Activated CD8-positive, alpha-beta memory T cell treated with anti-CD3 and anti-CD28 coated beads for 24 hours (primary cell): ENCODE data around the gene GOLGA6L22.
"Not testable (repeated sequence)": the region's sequence is repeated elsewhere in the genome, so short reads cannot be mapped to it uniquely, and the experiment has no call there.

Source experiments
- DNase-seq: peaks from one replicate; pipeline ENCODE4 v3.0.0-alpha.2; 2020

The GOLGA6L22 gene, protein sequence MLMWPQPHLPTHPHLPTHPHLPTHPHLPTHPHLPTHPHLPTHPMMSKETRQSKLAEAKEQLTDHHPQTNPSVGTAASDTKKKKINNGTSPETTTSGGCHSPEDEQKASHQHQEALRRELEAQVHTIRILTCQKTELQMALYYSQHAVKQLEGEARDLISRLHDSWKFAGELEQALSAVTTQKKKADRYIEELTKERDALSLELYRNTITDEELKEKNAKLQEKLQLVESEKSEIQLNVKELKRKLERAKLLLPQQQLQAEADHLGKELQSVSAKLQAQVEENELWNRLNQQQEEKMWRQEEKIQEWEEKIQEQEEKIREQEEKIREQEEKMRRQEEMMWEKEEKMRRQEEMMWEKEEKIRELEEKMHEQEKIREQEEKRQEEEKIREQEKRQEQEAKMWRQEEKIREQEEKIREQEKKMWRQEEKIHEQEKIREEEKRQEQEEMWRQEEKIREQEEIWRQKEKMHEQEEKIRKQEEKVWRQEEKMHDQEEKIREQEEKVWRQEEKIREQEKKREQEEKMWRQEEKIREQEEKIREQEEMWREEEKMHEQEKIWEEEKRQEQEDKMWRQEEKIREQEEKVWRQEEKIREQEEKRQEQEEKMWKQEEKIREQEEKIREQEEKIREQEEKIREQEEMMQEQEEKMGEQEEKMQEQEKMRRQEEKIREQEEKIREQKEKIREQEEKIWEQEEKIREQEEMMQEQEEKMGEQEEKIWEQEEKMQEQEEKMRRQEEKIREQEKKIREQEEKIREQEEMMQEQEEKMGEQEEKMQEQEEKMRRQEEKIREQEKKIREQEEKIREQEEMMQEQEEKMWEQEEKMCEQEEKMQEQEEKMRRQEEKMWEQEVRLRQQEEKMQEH

DNA sequence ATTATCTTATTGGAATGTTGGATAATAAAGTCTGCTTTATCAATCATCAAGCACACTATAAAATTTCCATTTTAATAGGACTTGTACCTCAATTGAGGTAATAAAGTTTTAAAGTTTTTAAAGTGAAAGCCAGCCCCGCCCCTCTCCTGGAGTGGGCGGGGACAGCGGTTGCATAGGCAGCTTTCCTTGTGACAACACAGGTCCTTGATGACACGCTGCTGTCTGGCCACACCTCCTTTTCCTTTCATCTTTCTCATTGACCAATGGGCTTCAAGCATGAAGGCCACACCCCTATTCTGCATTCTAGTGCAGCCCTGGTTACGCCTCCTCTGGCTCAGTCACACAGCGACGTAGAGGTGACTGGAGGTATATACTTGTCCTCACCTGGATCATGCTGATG is at the start of gene GOLGA6L22:
Gene GOLGA6L22, plus strand, starts transcription at position 301 of the 400 bp plus-strand sequence. Its CDS starts 91 bp downstream, at position 392.
- DNase-seq, result not testable (repeated sequence)

DNA sequence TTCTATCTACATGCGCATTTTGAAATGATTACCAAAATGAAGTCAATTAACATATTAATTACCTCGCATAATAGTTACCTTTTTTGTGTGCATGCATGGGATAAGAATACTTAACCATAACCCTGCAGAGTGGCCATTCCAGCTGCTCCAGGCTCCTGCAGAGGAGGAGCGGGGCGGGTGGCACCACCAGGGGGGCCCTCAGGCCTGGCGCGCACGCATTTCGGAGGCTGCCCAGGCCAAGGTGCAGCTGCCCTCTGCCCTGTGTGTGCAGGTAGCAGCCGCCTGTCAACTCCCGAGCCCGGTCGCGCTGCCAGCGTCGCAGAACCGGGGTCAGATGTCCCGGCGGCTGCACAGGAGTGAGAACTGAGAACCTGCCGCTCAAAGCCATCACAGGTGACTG is 41.4 kb upstream of the GOLGA6L22 start:
- DNase-seq, result not testable (repeated sequence)

DNA sequence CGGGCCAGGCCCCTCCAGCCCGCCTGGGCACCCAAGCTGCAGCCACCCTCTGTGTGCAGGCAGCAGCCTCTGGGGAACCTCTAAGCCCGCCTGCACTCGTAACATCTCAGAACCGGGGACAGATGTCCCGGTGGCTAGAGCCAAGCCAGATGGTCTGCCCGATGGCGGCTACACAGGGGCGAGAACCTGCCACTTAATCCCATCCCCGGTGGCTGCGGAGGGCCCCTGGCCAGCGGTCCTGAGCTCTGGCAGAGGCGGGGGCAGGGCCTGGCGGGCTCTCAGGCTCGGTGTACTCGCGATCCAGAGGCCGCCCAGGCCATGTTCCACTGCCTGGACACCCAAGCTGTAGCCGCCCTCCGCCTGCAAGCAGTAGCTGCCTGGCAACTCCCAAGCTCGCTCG is 40.9 kb upstream of the GOLGA6L22 start:
- not testable (repeated sequence) for DNase-seq

DNA sequence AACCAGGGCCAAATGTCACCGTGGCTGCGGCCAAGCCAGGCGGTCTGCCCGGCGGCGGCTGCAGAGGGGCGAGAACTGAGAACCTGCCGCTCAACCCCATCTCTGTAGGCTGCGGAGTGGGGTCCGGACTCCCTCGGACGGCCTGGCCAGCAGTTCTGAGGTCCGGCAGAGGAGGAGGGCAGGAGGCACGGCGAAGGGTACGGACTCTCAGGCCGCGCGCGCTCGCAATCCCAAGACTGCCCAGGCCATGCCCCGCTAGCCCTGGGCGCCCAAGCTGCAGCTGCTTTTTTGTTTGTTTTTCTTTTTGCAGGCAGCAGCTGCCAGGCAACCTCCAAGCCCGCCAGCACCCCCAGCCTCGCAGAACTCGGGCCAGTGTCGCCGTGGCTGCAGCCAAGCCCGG is 40.5 kb upstream of the GOLGA6L22 start:
- not testable (repeated sequence) for DNase-seq

DNA sequence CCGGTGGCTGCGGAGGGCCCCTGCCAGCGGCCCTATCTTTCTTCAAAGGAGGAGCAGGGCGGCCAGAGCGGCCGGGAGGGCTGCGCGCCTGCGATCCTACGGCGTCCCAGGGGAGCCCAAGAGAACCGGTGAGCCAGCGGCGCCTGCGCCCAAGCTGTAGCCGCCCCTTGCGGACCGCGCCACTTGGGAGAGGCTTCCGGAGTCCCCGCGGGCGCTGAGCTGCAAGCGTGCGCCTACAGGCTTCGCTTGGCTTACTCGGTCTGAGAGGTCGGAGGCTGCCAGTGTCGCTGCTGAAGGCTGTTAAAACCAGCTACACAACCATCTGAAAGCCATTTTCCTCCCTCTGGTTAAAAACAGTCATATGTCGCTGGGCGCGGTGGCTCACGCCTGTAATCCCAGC is 40.0 kb upstream of the GOLGA6L22 start:
- DNase-seq, result not testable (repeated sequence)

DNA sequence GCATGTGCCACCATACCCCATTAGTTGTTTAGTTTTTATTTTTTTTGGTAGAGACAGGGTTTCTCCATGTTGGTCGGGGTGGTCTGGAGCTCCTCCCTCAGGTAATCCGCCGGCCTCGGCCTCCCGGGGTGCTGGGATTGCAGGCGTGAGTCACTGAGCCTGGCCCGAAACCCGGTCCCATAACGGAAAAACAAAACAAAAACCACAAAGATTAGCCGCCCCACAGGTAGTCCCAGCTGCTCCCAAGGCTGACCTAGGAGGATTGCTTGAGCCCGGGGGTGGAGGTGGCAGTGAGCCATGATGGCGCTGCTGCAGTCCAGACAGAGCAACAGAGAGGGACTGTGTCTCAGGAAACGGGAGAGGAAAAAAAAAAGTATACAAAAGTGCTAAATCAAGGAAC is 38.4 kb upstream of the GOLGA6L22 start:
- not testable (repeated sequence) for DNase-seq

DNA sequence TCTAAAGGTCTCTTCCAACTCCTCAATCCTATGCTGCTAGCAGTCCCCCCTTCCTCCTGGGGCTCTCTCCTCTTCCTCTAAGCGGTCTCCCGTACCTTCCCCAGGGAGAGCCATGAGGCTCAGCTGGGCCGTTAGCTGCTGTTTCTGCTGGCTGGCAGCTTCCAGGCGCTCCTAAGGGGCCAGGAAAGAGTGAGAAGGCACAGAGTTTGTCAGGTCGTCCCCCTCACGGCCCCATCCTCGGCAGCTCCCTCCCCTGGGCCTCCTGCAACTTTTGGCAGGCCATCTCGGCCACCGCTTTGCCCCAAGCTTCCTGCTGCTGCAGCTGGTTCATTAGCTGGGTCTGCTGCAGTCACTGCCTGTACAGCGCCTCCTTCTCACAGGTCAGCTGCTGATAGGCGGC is 29.3 kb upstream of the GOLGA6L22 start:
- not testable (repeated sequence) for DNase-seq

DNA sequence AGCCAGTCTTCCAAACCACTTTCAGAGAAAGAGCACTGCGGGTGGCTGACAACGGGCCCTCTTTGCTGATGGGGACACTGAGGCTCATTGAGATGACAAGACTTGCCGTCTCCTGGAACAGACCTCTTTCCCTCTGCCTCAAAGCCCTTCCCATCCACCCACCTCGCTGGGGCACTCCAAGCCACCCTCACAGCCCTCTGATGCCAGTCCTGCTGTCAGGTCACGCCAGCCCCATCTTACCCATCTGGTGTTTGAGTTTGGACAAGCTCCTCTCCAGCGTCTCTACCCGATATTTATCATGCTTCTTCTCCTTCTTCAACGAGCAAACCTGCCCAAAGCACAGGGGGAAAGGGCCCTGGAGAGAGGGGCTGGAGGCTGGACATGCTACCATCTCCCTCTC is 27.0 kb upstream of the GOLGA6L22 start:
- not testable (repeated sequence) for DNase-seq

DNA sequence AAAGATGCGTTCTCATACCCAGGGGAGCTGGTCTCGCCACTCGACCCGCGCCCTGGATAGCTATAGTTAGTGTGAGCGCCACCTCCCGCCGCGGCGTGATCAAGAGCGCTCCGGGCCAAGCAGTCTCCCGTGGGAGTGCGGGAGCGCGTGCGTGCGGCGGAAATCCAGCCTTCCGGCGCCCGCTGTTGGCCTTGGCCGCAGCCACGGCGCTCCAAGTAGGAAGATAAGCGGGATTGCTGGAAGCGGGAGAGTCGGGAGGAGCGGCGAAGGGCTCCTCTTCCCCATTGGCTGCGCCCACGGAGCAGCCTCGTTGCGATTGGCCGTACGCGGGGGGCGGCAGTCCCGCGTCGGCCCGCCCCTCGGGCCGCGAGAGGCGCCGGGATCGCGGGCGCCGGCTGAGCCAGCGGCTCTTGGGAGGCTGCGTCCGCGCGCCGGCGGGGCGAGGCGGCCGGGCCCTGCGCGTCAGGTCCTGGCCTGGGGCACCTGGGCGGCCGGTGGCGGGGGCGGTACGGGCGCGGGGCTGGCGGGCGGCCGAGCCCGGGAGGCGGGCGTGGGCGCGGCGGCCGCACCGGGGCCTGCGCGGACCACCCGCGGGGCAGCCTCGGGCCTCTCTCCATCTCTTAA is 35.9 kb downstream of the GOLGA6L22 start:
- DNase-seq, result peak; percentile 70

DNA sequence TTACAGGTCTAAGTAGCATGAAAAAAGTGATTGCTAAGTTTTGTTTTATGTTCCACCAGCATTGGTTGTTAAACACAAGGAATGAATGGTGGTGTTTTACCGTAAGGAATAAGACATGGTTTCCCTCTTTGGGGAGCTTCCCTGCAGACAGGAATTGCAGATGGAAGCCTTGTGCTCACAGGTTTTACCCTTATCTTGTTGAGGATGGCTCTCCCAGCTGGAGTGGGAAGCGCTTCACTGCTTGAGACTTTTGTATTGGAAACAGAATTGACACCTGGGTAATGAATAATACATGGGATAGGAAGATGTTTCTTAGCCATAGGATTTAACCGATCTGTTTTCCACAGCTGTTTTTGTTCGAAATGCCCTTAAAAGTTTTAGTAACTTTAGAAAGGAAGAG is 38.5 kb downstream of the GOLGA6L22 start:
- not testable (repeated sequence) for DNase-seq

DNA sequence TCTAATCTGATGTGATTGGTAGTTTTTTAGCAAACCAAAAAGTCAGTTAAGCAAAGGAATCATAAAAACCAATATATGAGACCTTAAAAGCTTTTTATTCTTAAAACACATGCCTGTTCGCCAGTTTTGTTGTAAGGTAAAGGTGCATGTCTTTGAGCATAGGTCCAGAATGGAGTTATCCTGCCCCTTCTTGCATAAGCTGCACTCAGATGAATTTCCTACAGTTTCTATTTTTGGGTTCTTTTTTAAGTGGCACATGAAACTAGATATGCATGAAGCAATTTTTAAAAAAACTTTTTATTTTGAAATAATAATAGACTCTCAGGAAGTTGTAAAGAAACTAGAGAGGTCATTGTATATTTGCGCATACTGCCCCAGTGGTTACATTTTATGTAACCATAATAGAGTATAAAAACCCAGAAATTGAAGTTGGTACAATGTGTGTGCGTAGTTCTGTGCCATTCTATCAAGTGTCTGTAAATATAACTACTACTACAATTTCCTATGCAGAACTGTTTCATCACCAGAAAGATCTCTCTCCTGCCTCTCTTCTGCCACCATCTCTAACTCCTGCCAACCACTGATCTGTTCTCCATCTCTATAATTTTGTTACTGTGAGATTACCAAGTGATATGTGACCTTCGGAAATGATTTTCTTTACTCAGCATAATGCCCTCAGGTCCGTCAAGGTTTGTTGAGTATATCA is 39.7 kb downstream of the GOLGA6L22 start:
- not testable (repeated sequence) for DNase-seq

DNA sequence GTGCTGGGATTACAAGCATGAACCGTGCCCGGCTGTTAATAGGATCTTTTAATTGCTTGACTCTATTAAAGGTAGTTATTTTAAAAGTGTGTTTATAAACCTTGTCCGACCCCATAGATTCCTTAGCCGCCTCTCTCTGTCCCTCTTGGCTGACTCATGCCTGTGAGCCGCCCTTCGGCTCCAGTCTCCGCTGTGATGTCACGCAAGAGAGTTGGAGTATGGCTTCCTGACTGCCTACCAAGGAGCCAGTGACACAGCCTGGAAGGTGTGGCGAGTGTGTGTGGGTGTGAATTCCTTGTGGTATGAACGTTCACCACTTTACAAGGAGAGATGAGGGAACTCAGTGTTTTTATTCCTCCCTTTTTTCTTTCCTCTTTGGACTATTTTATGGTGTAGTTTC is 43.6 kb downstream of the GOLGA6L22 start:
- DNase-seq, result not testable (repeated sequence)

DNA sequence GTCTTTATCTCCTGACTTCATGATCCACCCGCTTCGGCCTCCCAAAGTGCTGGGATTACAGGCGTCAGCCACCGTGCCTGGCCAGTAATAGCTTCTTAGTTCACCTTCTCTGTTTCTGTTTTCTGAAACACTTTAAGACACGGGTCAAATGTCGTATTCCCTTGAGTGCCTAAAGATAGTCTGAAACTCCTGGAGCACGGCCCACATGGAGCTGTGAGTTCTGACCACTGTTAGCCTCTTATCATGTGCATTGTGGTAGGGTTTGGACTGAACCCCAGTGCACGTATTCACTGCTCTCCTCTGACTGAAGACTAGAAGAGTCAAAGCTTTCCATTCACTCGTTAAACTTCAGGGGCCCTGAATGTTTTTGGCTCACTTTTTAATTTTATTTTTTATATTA is 48.3 kb downstream of the GOLGA6L22 start:
- DNase-seq, result not testable (repeated sequence)

DNA sequence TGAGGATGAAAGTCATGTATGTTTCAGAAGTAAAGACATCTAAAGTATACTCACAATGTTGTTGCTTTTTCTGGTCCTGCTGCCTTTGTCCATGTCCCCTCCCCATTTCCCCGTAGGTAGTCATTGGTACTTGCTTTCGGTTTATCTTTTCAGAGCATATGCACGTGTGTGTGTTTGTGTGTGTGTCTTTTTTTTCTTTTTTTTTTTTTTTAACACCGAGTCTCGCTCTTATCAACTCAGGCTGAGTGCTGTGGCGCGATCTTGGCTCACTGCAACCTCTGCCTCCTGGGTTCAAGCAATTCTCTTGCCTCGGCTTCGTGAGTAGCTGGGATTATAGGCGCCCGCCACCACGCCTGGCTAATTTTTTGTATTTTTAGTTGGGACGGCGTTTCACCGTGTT is 57.4 kb downstream of the GOLGA6L22 start:
- DNase-seq, result not testable (repeated sequence)
